Stimulated activated CD8-positive, alpha-beta memory T cell treated with anti-CD3 and anti-CD28 coated beads, Interleukin-4, amount 100 ng/mL, for 48 hours (primary cell): ENCODE data around the gene CLSTN1.
"Not testable (repeated sequence)": the region's sequence is repeated elsewhere in the genome, so short reads cannot be mapped to it uniquely, and the experiment has no call there.

ENCODE experiments used
- DNase-seq: peaks from one replicate; pipeline ENCODE4 v3.0.0-alpha.2; 2020

Gene CLSTN1

DNA sequence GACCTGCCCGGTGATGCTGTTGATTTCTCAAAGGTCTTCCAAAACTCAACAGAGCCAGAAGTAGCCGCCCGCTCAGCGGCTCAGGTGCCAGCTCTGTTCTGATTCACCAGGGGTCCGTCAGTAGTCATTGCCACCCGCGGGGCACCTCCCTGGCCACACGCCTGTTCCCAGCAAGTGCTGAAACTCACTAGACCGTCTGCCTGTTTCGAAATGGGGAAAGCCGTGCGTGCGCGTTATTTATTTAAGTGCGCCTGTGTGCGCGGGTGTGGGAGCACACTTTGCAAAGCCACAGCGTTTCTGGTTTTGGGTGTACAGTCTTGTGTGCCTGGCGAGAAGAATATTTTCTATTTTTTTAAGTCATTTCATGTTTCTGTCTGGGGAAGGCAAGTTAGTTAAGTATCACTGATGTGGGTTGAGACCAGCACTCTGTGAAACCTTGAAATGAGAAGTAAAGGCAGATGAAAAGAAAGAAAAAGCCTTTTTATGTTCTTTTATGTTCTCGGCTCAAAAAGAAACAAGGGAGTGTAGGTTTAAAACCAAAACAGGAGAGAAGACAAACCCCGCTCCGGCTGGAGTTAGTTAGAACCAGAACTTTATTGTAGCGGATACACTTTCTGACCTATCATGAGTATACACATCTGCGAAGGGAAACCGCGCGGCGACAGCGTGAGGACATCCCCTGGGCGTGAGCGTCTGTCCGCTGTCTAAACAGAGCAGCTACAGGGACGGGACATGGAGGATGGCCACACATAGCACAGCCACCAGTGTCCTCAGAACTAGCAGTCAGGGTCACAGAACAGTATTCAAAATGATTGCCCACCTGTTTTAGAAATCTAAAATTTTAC lies 95.1 kb downstream of the CLSTN1 start:
- DNase-seq = peak; percentile 84

DNA sequence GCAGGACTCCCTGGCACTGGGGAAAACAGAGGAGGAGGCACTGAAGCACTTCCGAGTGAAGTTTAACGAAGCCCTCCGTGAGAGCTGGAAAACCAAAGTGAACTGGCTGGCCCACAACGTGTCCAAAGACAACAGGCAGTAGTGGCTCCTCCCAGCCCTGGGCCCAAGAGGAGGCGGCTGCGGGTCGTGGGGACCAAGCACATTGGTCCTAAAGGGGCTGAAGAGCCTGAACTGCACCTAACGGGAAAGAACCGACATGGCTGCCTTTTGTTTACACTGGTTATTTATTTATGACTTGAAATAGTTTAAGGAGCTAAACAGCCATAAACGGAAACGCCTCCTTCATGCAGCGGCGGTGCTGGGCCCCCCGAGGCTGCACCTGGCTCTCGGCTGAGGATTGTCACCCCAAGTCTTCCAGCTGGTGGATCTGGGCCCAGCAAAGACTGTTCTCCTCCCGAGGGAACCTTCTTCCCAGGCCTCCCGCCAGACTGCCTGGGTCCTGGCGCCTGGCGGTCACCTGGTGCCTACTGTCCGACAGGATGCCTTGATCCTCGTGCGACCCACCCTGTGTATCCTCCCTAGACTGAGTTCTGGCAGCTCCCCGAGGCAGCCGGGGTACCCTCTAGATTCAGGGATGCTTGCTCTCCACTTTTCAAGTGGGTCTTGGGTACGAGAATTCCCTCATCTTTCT lies 96.7 kb downstream of the CLSTN1 start:
- DNase-seq = no peak

DNA sequence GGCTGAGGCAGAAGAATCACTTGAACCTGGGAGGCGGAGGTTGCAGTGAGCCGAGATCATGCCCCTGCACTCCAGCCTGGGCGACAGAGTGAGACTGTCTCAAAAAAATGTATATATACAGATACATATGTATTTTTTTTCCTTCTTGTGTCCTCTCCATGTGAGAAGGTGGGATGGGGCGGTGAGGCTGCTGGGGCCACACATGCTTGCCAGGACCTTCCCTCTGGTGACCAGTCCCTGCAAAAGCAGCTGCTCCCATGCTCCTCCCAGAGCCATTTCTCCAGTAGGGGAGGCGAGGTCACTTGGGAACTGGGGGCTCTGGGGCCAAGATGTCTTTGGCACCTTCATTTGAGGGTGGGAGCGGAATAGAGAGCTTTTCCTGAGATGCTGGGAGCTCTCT lies 97.4 kb downstream of the CLSTN1 start:
- no peak for DNase-seq

DNA sequence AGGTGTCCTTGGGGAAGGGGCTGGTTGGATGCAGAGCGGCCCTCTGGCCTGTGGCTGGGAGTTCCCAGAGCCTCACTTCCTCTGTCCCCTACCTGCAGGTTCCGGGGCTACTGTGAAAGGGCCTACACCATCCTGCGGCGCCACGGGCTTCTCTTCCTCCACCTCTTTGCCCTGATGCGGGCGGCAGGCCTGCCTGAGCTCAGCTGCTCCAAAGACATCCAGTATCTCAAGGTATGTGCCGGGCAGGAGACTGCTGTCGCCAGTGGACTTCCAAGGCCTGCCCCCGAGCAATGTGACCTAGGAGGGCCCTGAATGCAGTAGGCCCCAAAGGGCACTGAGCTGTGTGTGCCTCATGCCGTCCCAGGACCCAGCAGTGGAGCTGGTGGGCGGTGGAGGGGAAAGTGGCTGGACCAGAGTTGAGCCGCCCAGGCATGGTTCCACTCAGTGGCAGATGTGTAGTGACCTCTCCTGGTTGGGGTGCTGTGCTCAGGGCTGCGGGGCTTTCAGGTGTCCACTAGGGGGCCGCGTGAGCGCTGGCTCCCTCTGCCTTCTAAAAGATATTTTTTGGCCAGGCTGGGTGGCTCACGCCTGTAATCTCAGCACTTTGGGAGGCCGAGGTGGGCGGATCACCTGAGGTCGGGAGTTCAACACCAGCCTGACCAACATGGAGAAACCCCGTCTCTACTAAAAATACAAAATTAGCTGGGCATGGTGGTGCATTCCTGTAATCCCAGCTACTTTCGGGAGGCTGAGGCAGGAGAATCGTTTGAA lies 98.9 kb downstream of the CLSTN1 start:
- peak; percentile 82 for DNase-seq

DNA sequence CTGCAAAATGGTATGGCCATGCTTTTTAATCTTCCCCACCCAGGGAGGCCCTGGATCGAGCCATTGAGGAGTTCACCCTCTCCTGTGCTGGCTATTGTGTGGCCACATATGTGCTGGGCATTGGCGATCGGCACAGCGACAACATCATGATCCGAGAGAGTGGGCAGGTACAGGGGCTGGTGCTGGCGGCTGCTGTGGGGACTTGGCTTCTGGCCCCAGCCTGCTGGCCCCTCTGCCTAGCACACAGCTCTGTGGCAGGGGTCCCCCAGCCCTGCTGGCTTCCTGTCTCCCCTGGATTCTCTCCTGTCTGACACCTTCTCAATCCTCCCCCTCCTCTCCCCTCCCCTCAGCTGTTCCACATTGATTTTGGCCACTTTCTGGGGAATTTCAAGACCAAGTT lies 99.8 kb downstream of the CLSTN1 start:
- no peak for DNase-seq

DNA sequence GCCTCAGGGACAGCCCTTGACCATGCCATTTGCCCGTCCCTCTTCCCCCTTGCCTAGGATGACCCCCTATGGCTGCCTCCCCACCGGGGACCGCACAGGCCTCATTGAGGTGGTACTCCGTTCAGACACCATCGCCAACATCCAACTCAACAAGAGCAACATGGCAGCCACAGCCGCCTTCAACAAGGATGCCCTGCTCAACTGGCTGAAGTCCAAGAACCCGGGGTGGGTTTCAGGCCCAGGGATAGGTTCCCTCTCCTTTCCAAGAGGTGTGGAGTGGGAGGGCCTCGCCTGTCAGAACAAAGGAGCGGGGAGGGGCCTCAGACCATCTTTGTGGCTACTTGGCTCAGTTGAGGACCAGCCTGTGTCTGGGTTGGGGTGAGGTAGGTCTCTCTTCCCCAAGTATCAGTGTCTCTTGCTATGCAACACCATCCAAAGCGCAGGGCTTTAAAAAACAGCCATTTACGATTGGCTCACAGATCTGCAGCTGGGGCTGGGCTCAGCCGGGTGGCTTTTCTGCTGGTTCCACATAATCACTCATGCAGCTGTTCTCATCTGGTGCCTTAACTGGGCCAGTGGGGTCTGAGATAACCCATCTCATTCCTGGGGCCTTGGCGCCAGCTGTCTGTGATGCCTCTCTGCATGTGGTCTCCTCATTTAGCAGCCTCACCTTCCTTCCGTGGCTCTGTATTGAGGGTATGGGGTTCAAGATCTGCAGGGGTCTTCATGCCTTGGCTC lies 100.5 kb downstream of the CLSTN1 start:
- DNase-seq = no peak

DNA sequence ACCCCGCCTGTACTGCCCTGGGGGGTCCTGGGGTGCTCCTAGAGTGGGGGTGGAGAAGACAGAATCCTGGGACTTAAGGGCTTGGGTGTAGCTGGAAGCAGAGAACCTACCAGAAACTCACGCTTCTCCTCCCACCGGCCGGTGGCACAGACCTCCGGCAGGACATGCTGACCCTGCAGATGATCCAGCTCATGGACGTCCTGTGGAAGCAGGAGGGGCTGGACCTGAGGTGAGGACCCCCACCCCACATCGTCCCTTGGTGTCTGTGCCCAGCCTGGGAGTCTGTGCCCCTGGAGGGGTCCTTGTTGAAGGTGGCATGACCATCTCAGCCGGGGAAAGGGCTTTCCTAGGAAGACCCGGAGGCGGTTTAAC lies 101.4 kb downstream of the CLSTN1 start:
- DNase-seq = no peak

DNA sequence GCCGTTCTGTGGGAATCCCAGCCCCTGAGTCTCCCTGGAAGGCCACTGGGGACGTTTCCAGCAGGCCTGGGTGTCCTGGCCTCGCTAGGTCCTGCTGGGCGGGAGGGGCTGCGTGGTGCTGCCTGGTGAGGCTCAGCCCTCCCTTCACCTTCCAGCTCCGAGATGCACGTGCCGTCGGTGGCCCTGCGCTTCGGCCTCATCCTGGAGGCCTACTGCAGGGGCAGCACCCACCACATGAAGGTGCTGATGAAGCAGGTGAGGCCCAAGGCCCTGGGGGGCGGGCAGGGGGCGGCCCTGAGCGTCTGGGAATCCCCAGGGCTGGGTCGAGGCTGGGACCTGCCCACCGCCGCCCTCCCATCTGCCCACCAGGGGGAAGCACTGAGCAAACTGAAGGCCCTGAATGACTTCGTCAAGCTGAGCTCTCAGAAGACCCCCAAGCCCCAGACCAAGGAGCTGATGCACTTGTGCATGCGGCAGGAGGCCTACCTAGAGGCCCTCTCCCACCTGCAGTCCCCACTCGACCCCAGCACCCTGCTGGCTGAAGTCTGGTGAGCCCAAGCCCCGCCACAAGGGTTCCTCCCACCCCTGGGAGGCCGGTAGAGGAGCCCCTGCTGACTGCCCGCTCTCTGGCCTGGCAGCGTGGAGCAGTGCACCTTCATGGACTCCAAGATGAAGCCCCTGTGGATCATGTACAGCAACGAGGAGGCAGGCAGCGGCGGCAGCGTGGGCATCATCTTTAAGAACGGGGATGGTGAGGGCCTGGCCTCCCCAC lies 102.0 kb downstream of the CLSTN1 start:
- DNase-seq = peak; percentile 91

DNA sequence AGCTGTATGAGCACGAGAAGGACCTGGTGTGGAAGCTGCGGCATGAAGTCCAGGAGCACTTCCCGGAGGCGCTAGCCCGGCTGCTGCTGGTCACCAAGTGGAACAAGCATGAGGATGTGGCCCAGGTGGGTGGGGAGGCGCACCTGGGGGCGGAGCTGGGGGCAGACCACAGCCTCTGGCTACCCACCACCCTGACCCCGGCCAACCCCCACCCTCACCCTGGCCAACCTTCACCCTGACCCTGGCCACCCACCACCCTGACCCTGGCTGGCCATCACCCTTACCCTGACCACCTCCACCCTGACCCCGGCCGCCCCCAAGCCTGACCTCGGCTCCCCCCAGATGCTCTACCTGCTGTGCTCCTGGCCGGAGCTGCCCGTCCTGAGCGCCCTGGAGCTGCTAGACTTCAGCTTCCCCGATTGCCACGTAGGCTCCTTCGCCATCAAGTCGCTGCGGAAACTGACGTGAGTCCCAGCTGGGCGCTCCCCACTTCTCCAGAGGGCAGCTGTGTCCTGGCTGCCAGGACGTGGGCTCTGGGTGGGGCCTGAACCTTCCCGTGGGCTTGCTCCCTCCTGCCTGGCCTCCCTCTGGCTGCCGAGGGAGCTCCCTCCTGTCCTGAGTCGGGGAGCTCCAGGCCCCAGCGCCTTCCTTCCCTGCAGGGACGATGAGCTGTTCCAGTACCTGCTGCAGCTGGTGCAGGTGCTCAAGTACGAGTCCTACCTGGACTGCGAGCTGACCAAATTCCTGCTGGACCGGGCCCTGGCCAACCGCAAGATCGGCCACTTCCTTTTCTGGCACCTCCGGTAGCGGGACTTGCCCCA lies 102.8 kb downstream of the CLSTN1 start:
- no peak for DNase-seq

DNA sequence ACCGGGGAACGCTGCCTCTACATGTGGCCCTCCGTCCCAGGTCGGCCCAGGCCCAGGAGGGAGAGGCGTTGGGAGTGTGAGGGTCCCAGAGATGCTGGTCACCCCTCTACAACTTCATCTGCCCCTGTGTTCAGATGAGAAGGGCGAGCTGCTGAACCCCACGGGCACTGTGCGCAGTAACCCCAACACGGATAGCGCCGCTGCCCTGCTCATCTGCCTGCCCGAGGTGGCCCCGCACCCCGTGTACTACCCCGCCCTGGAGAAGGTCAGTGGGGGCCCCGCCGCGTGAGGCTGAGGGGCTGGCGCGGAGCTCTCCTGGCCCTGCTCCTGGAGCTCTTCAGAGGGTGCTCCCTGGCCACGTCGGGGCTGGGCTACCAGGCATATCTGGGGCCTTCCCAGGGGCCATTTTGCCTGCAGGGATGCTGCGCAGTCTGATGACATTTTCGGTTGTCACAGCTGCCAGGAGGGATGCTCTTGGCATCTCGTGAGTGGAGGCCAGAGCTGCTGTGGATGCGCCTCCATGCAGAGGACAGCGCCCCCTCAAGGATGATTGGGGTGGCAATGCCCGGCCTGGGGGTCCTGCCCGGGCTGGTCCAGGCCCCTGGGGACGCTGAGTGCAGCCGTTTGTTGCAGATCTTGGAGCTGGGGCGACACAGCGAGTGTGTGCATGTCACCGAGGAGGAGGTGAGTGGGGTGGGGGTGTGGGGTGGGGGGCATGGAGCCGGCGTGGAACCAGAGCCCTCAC lies 103.6 kb downstream of the CLSTN1 start:
- no peak for DNase-seq

DNA sequence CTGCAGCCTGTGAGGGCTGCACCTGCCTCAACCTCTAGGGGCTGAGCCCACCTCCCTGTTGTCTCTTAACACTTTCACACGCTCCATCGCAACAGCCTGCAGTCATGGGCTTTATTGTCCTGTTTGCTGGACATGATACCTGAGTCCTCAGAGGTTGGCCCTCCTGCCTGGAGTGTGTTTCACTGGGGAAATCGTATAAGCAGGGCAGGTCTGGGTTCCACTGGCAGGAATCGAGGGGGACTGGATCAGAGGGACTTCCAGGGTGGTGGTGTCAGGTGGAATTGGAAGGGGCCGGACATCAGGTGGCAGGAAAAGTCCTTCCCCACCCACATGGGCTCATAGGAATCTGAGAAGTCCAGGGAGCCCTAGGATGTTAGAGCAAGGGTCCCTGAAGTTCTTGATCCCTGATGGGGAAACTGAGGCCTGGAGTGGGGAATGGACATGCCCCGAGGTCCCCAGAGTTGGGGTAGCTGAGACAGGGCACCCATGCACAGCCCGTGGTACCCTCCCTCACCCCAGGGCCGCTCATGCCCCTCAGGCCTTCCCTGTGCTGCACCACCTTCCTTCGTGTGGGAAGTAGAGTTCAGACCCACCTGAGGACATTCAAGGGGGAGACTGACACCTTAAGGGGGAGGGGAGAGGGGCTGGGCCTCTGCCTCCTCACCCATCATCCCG lies 105.6 kb downstream of the CLSTN1 start:
- no peak for DNase-seq

DNA sequence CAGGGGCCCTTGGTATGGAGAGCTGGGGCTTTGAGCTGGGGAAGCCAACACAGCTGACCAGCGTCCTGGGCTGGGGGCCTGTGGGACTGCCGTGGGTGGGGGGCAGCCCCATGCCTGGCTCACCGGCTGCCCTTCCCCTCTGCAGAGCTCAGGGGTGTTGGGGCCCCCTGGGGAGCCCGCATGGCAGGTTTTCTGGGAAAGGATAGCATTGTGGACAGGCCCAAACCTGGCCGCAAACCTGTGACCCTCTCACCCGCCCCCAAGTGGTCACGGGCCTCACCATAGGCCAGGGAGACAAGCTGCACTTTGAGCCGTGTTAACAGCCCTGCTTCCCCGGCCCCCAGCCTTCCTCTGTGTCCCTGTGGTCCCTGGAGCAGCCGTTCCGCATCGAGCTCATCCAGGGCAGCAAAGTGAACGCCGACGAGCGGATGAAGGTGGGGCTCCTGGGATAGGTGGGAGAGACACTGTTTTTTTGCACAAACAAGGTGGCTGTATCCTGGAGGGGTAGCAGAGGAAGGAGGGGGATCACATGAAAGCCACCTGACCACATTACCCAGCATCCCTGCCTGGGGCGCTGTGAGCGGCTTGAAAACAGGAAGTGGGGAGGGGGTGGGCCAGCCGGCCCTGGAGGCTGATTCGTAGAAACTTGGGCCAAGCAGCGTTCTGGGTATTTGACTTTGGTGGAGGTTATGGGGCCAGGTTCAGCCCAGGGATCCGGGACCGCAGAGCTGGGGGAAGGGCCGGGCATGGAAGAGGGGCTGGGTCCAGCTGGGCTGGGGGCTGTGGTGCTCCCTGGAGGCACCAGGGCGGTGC lies 106.4 kb downstream of the CLSTN1 start:
- DNase-seq = peak; percentile 87

DNA sequence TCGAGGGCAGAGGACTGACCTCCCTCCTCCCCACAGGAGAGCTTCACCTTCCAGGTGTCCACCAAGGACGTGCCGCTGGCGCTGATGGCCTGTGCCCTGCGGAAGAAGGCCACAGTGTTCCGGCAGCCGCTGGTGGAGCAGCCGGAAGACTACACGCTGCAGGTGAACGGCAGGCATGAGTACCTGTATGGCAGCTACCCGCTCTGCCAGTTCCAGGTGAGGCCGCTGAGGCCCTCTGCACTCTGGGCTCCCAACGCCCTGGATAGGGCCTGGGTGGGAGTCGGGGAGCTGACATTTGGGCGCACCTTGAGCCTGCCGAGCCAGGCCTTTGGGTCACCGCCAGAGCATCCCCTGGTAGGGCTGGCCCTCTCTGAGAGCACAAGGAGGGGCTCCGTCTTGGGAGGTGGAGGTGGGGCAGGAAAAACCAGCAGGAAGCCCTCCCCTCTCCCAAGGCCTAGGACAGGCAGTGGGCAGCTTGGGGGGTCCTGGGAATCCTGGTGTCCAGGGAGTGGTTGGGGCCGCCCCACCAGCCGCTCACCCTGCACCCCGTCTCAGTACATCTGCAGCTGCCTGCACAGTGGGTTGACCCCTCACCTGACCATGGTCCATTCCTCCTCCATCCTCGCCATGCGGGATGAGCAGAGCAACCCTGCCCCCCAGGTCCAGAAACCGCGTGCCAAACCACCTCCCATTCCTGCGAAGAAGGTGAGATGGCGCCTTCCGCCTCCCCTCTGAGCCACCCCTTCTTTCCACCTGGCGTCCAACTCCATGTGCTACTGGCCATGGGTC lies 107.2 kb downstream of the CLSTN1 start:
- peak; percentile 62 for DNase-seq

DNA sequence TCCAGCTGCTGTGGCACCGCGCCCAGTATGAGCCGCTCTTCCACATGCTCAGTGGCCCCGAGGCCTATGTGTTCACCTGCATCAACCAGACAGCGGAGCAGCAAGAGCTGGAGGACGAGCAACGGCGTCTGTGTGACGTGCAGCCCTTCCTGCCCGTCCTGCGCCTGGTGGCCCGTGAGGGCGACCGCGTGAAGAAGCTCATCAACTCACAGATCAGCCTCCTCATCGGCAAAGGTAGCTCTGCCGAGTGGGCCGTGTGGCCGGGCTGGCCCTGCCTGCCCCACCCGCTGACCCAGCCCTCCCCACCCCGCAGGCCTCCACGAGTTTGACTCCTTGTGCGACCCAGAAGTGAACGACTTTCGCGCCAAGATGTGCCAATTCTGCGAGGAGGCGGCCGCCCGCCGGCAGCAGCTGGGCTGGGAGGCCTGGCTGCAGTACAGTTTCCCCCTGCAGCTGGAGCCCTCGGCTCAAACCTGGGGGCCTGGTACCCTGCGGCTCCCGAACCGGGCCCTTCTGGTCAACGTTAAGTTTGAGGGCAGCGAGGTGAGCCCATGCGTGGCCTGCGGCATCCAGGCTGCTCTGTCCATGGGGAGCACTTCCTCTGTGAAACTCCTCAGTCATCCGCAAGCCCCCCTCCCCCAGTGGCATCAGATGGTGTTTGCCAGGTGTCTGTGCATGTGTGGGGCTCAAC lies 108.1 kb downstream of the CLSTN1 start:
- peak; percentile 71 for DNase-seq

DNA sequence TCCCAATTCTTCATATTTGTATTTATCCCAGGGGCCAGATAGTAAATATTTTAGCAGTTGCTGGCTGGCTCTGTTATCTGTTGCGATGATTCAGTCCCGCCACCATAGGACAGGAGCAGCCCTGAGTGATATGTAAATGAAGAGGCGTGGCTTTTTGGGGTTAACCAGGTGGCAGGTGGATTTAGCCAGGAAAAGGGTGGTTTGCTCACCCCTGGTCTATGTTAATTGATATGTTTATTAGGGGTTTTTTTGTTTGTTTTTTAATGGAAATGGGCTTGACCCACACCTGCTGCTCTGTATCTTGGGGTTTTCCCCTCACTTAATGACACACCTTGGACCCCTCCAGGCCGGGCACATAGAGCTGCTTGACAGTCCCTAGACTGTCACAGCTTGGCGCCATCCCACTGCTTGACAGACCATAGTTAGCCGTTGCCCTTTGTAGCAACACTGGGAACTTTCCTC lies 109.5 kb downstream of the CLSTN1 start:
- no peak for DNase-seq

DNA sequence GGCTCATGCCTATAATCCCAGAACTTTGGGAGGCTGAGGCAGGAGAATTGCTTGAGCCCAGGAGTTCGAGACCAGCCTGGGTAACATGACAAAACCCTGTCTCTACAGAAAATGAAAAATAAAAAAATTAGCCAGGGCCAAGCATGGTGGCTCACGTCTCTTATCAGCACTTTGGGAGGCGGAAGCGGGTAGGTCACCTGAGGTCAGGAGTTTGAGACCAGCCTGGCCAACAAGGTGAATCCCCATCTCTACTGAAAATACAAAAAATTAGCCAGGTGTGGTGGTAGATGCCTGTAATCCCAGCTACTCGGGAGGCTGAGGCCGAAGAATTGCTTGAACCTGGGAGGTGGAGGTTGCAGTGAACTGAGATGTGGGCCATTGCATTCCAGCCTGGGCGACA lies 111.0 kb downstream of the CLSTN1 start:
- not testable (repeated sequence) for DNase-seq

DNA sequence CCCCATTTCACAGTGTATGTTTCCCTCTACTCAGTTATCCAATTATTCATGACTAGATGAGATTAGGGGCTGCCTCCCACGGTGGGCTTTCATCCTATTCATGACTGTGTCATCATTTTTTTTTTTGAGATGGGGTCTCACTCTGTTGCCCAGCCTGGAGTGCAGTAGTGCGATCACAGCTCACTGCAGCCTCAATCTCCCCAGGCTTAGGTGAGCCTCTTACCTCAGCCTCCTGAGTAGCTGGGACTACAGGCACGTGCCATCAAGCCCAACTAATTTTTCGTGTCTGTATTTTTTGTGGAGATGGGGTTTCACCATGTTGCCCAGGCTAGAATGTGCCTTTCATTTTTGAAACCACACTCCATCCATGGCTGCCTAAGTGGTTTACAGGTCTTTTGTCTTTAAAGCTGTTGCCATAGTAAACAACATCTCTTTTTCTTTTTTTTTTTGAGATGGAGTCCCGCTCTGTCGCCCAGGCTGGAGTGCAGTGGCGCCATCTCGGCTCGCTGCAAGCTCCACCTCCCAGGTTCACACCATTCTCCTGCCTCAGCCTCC lies 112.2 kb downstream of the CLSTN1 start:
- DNase-seq = no peak
